ENCODE data around the gene SEPTIN1.

SEPTIN1 gene

GRCh38 chr16:30355144-30355953, 27.0 kb downstream of the SEPTIN1 start, which contains the start of gene CD2BP2:
TSS of gene CD2BP2 (minus strand) at chr16:30355308. CDS start at chr16:30354681, 627 bp downstream.
- FAIRE-seq = peak; percentile 96

GRCh38 chr16:30354423-30355143, 27.8 kb downstream of the SEPTIN1 start:
- TF ChIP-seq POU2F2 (IDR thresholded peaks at IDR 0.05; ENCODE audit: low read depth, low read length) (0 out of 2 replicates have a peak, but pooled peaks have one; percentile 14), POLR2A (IDR thresholded peaks at IDR 0.05; ENCODE audit: low read depth, low read length) (no peak)
- DNase-seq (ENCODE audit: insufficient read length, low spot score) (no peak), FAIRE-seq (peak; percentile 51)

More at GRCh38 chr16:30355144-30355953, 27.0 kb downstream of the SEPTIN1 start, which contains the start of gene CD2BP2:
- peak; percentile 16; the same call in 1 of the 2 replicates for TF ChIP-seq POU2F2 (IDR thresholded peaks at IDR 0.05; ENCODE audit: low read depth, low read length)
- no peak for TF ChIP-seq POLR2A (IDR thresholded peaks at IDR 0.05; ENCODE audit: low read depth, low read length)
- peak; percentile 92 for TF ChIP-seq TAF1 (IDR thresholded peaks at IDR 0.05; ENCODE audit: low read depth, low read length)
- TF ChIP-seq POLR2AphosphoS5 (IDR thresholded peaks at IDR 0.05; ENCODE audit: low read depth, low read length) = peak; percentile 47; the same call in 1 of the 2 replicates
- no peak for TF ChIP-seq PAX5 (IDR thresholded peaks at IDR 0.05; ENCODE audit: insufficient read depth, low read length, severe bottlenecking)
- TF ChIP-seq SPI1 (IDR thresholded peaks at IDR 0.05; ENCODE audit: low read depth, low read length) = peak; percentile 33
- DNase-seq (ENCODE audit: insufficient read length, low spot score) = peak; percentile 90

- FAIRE-seq = no peak
- TF ChIP-seq POLR2A (IDR thresholded peaks at IDR 0.05; ENCODE audit: low read depth, low read length) = no peak
- DNase-seq (ENCODE audit: insufficient read length, low spot score) = no peak
These were observed 28.8 kb downstream of the SEPTIN1 start for GRCh38 chr16:30353438-30354129.

GRCh38 chr16:30352488-30353401, 29.6 kb downstream of the SEPTIN1 start:
- TF ChIP-seq POLR2A (IDR thresholded peaks at IDR 0.05; ENCODE audit: low read depth, low read length) (no peak), POU2F2 (IDR thresholded peaks at IDR 0.05; ENCODE audit: low read depth, low read length) (no peak), SPI1 (IDR thresholded peaks at IDR 0.05; ENCODE audit: low read depth, low read length) (no peak), TAF1 (IDR thresholded peaks at IDR 0.05; ENCODE audit: low read depth, low read length) (no peak), PAX5 (IDR thresholded peaks at IDR 0.05; ENCODE audit: insufficient read depth, low read length, severe bottlenecking) (no peak)
- DNase-seq (ENCODE audit: insufficient read length, low spot score) (no peak), FAIRE-seq (no peak)

- FAIRE-seq (no peak), DNase-seq (ENCODE audit: insufficient read length, low spot score) (no peak)
- TF ChIP-seq TAF1 (IDR thresholded peaks at IDR 0.05; ENCODE audit: low read depth, low read length) (no peak), SPI1 (IDR thresholded peaks at IDR 0.05; ENCODE audit: low read depth, low read length) (no peak), POLR2A (IDR thresholded peaks at IDR 0.05; ENCODE audit: low read depth, low read length) (no peak), PAX5 (IDR thresholded peaks at IDR 0.05; ENCODE audit: insufficient read depth, low read length, severe bottlenecking) (no peak), POLR2AphosphoS5 (IDR thresholded peaks at IDR 0.05; ENCODE audit: low read depth, low read length) (no peak), POU2F2 (IDR thresholded peaks at IDR 0.05; ENCODE audit: low read depth, low read length) (no peak)
These were observed 30.6 kb downstream of the SEPTIN1 start for GRCh38 chr16:30351586-30352419.

GRCh38 chr16:30351001-30351441, 31.3 kb downstream of the SEPTIN1 start:
- no peak for DNase-seq (ENCODE audit: insufficient read length, low spot score)
- FAIRE-seq = no peak
- no peak for TF ChIP-seq TAF1 (IDR thresholded peaks at IDR 0.05; ENCODE audit: low read depth, low read length)
- TF ChIP-seq PAX5 (IDR thresholded peaks at IDR 0.05; ENCODE audit: insufficient read depth, low read length, severe bottlenecking) = no peak
- no peak for TF ChIP-seq POU2F2 (IDR thresholded peaks at IDR 0.05; ENCODE audit: low read depth, low read length)
- TF ChIP-seq POLR2AphosphoS5 (IDR thresholded peaks at IDR 0.05; ENCODE audit: low read depth, low read length) = no peak
- TF ChIP-seq POLR2A (IDR thresholded peaks at IDR 0.05; ENCODE audit: low read depth, low read length) = no peak
- TF ChIP-seq SPI1 (IDR thresholded peaks at IDR 0.05; ENCODE audit: low read depth, low read length) = no peak

- no peak for TF ChIP-seq SPI1 (IDR thresholded peaks at IDR 0.05; ENCODE audit: low read depth, low read length)
- no peak for TF ChIP-seq POLR2A (IDR thresholded peaks at IDR 0.05; ENCODE audit: low read depth, low read length)
- no peak for TF ChIP-seq TAF1 (IDR thresholded peaks at IDR 0.05; ENCODE audit: low read depth, low read length)
- peak; percentile 78; the same call in 1 of the 2 replicates for TF ChIP-seq POU2F2 (IDR thresholded peaks at IDR 0.05; ENCODE audit: low read depth, low read length)
- peak; percentile 48 for TF ChIP-seq PAX5 (IDR thresholded peaks at IDR 0.05; ENCODE audit: insufficient read depth, low read length, severe bottlenecking)
- TF ChIP-seq POLR2AphosphoS5 (IDR thresholded peaks at IDR 0.05; ENCODE audit: low read depth, low read length) = no peak
- DNase-seq (ENCODE audit: insufficient read length, low spot score) (peak; percentile 60), FAIRE-seq (peak; percentile 98)
These were observed 32.1 kb downstream of the SEPTIN1 start for GRCh38 chr16:30350134-30350871.

All from GM12891 (cell line).